ENCODE results near the gene TMCO1. TPM values are rescaled to one million over a fixed set of nuclear protein-coding genes. Genes with fewer than 3 reads are reported as not detected.
"Not testable (repeated sequence)": the region's sequence is repeated elsewhere in the genome, so short reads cannot be mapped to it uniquely, and the experiment has no call there.

Gene TMCO1
- total RNA-seq, 1 donor from 2014 or later, result 9.9 TPM

DNA sequence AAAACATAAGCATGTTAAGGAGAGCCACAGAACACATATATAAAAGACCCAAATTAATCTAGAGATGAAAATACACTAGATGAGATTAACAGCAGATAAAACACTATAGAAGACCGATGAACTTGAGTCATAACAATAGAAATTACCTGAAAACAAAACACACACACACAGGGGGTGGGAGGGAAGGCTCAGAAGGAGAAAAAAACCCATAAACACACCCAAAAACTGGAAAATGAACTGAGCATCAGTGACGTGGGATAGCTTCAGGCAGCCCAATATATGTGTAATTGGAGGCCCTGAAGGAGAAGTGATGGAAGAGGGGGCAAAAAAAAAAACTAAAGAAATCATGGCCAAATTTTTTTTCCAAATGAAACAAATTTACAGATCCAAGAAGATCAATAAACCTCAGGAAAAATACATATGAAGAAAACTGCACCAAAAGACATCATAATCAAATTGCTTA, 81.7 kb downstream of the TMCO1 start:
- DNase-seq (ENCODE audit: low spot score in 2 of 2), result no peak
- TF ChIP-seq CTCF (IDR thresholded peaks at IDR 0.05), result no peak
- no peaks in the 10 kb centered on the region for H3K9me3 ChIP-seq
- no peaks in the 10 kb centered on the region for H3K27me3 ChIP-seq
- H3K27ac ChIP-seq, result no peak overlapping the region
- H3K4me1 ChIP-seq, result no peaks in the 10 kb centered on the region
- H3K36me3 ChIP-seq, result peaks cover 2 to 21% of the 10 kb centered on the region in 2 donors
- intact Hi-C loops (cut with DNase I), result no loop called here
- H3K4me3 ChIP-seq, result no peak overlapping the region

GRCh38 chr1:165686121-165686970, 82.3 kb downstream of the TMCO1 start:
- TF ChIP-seq CTCF (IDR thresholded peaks at IDR 0.05), result no peak
- intact Hi-C loops (cut with DNase I), result no loop called here
- Histone ChIP-seq H3K9me3 (no peaks in the 10 kb centered on the region), H3K36me3 (peaks cover 7 to 27% of the 10 kb centered on the region in 2 donors), H3K27me3 (no peaks in the 10 kb centered on the region), H3K27ac (no peak overlapping the region), H3K4me3 (no peak overlapping the region), H3K4me1 (no peaks in the 10 kb centered on the region)
- DNase-seq (ENCODE audit: low spot score in 2 of 2), result no peak

DNA sequence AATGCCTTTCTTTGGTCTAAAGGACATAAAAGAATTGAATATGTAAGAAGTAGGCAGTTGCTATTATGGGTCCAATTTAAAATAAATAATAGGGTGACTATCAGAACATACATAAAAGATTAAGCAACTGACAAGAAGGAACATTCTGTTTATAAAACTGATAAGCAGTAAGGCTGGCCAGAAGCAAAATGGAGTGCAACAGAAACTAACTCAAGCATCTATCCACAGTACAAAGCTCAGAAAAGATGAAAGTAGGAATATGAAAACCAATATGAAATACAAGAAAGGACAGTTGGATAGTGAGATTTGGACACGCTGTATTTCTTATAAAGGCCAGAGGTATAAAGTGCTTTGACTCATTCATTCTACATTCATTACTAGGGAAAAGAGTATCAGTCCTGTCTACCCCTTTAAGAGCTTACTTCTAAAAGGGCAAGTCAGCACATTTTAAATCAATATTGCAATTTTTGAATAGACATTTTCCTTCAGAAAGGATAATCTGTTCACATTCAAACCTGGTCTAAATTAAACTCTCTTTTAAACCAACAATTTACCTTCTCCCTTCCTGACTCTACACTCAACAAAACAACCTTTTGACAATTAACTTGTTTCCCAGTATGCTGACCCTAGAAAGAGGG, 84.7 kb downstream of the TMCO1 start:
- Histone ChIP-seq H3K4me1 (no peaks in the 10 kb centered on the region), H3K4me3 (no peak overlapping the region), H3K36me3 (peaks cover 11 to 40% of the 10 kb centered on the region in 2 donors), H3K9me3 (no peaks in the 10 kb centered on the region), H3K27me3 (no peaks in the 10 kb centered on the region), H3K27ac (no peak overlapping the region)
- intact Hi-C loops (cut with DNase I), result no loop called here
- DNase-seq (ENCODE audit: low spot score in 2 of 2), result no peak
- TF ChIP-seq CTCF (IDR thresholded peaks at IDR 0.05), result no peak

DNA sequence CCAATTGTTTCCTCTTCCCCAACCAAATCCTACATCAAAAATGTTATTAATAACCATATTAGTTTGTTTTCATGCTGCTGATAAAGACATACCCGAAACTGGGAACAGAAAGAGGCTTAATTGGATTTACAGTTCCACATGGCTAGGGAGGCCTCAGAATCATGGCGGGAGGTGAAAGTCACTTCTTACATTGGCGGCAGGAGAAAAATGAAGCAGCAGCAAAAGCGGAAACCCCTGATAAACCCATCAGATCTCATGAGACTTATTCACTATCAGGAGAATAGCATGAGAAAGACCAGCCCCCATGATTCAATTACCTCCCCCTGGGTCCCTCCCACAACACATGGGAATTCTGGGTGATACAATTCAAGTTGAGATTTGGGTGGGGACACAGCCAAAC, 87.9 kb downstream of the TMCO1 start:
- H3K4me3 ChIP-seq; H3K9me3 ChIP-seq; DNase-seq (ENCODE audit: low spot score in 2 of 2); H3K27me3 ChIP-seq; H3K4me1 ChIP-seq; H3K27ac ChIP-seq; intact Hi-C loops (cut with DNase I): not testable (repeated sequence)
- H3K36me3 ChIP-seq, result peaks cover 19 to 71% of the 10 kb centered on the region in 2 donors

GRCh38 chr1:165680303-165680702, 88.4 kb downstream of the TMCO1 start:
- Histone ChIP-seq H3K36me3 (peaks cover 19 to 74% of the 10 kb centered on the region in 2 donors), H3K4me3 (no peak overlapping the region), H3K9me3 (no peaks in the 10 kb centered on the region), H3K27ac (no peak overlapping the region), H3K27me3 (no peaks in the 10 kb centered on the region), H3K4me1 (no peaks in the 10 kb centered on the region)
- TF ChIP-seq CTCF (IDR thresholded peaks at IDR 0.05), result no peak
- intact Hi-C loops (cut with DNase I), result no loop called here
- no peak for DNase-seq (ENCODE audit: low spot score in 2 of 2)

All from ascending aorta (tissue), 2 donors.